ENCODE data around the gene NACA.
"Not testable (repeated sequence)": the region's sequence is repeated elsewhere in the genome, so short reads cannot be mapped to it uniquely, and the experiment has no call there.

NACA gene

DNA sequence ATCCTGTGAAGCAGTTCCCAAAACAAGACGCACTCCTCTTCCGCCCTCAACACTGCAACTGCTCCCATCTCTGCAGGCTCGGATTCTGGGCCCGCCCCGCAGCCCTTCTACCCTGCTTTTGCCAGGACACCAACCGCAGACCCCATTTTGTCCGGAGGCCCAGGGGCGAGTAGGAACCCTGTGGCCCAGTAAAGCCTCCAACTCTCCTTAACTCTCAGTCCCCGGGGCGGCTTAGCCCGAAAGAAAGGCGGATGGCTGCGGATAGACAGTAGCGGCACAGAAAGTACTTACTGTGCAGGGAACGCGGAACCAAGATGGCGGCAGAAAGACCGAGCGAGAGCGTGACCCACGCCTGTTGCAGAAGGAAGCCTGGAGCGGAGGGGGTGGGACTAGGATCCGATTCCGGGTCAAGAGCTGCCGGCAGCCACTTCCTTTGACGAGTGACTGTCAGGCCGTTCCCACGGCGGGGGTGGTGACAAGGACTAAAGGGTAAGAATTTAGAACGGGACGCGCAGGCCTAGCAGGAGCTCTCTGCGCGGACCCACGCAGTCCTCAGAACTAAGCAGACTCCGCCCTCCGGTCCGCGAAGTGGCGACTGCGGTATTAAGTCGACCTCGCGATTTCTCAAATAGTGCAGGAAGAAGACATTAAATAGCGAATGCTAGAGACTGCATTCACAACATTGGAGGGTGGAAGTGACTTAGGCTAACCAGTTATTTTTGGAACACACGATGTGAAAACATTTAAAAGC lies at the start of gene NACA:
TSS of gene NACA (minus strand) at position 328 of the 751 bp plus-strand sequence. CDS start 778 bp downstream, outside the sequence.
- peak; percentile 92 for DNase-seq

DNA sequence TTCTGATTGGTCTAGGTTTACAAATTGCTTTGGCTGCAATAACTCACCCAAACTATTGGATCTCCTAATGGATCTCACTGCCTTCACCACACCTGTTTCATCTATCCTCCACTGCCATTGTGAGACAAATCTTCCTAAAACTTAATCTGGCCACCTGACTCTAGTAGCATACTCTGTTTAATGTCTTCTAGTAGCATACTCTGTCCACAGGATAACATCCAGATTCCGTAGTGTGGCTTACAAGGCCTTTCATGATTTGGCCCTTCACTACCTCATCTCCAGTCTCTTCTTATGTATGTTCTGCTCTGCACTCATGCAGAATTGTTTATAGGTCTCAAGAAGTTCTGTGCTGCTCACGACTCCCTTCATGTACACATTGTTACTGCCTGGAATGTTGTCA lies 48.0 kb upstream of the NACA start:
- no peak for DNase-seq

DNA sequence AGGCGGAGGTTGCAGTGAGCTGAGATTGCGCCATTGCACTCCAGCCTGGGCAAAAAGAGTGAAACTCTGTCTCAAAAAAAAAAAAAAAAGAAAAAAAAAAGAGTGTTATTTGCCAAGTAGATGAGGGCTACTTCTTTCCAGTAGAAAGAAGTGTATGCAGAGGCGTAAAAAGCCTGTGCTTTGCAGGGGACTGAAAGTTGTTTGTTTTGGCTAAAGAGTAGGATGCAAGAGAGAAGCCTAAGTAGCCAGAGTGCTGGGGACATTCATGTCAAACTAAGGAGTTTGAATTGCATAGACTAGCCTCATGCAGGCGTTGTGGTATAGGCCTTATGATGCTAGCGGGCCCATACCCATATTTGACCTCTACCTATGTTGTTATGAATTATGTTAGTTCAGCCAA lies 47.5 kb upstream of the NACA start:
- no peak for DNase-seq

DNA sequence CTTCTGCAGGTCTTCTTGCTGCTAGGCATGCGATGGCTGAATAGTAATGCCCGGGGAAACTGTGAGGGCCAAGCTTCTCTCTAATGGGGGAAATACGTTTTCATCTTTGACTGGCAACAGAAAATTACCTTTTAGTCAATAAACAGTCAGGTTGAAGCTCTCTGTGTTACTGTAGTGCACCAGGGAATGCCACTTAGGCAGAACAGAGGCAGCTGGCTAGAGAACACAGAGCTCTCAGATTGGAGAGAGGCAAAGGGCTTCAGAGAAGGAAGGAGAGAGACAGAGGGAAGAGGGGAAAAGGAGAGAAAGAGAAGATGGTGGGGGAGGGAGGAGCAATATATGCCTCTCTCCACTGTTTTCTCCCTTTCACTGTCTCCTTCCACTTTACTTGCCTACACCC lies 44.8 kb upstream of the NACA start:
- no peak for DNase-seq

DNA sequence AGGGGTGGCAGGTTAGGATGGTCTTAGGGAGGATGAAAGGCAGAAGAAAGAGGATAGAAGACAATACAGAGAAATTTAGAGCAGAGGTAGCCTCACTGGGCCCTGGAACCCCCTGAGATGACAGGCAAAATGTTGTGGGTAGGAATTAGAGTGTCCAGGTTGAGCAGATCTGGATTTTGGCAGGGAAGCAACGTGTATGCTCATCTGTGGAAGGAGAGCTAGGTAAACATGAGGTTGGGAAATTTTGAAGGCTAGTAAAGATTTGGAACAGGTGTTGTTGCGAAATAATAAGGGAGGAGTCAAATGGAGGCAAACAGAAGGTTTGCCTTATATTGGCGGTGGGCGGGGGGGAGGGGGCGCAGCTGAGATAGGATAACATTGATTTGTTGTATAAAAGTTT lies 43.3 kb upstream of the NACA start:
- DNase-seq: no peak

DNA sequence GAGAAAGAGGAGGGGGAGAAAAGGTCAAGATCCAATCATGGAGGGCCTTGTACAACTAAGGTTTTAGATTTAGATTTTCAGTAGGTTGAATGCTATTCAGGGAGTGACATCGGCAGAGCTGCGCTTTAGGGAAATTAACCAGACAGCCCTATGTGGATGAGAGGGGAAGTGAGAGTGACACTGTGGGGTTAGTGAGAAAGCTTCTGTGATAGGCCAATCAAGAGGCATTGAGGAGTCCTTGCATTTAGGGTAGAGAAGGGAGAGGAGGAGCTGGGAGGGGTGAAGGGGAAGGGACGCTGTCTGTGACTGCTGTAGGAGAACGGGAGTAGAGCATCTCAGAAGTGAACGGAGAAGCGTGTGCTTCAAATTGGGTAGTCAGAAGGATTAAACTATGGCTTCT lies 41.4 kb upstream of the NACA start:
- no peak for DNase-seq

DNA sequence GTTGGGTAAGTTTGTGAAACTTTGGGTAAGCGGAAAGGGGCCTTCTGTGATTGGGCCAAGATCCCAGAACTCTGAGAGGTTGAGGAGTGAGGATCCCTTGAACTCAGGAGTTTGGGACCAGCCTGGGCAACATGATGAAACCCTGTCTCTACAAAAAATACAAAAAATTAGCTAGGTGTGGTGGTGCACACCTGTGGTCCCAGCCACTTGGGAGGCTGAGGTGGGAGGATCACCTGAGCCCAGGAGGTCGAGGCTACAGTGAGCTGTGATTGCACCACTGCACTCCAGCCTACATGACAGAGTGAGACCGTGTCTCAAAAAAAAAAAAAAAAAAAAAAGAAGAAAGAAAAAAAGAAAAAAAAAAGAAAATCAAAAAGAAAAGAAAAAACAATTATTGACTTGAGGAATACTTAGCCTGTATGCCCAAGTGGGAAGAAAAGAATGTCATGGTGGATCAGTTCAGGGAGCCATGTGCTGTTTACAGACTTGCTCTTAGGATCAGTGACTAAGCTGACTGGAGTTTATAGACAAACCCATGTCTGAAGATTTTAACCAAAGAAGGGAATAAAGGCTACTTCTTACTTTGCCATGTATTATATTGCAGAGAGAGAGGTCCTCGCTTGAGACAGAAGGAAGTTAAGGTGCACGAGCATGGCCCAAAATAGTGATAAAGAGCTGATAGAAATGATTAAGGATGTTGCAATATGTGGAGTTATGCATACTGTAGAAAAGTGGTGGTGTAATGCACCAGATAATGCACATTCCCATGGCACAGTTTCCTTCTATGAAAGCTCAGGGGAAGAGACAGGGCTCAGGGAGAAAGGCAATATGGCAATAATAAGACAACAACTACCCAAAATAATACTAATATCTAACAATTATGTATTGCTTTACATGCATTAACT lies 38.9 kb upstream of the NACA start:
- no peak for DNase-seq

DNA sequence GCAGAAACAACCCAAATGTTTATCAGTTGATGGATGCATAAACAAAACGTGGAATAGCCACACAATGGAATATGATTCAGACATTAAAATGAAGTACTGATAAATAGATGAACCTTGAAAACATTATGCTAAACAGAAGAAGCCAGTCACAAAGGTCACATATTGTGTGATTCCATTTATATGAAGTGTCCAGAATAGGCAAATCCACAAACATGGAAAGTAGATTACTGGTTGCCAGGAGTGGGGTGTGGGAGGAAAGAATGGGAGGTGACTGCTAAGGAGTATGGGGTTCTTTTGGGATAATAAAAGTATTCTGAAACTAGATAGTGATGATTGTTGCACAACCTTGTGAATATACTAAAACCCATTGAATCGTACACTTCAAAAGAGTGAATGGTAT lies 36.7 kb upstream of the NACA start:
- DNase-seq: no peak

DNA sequence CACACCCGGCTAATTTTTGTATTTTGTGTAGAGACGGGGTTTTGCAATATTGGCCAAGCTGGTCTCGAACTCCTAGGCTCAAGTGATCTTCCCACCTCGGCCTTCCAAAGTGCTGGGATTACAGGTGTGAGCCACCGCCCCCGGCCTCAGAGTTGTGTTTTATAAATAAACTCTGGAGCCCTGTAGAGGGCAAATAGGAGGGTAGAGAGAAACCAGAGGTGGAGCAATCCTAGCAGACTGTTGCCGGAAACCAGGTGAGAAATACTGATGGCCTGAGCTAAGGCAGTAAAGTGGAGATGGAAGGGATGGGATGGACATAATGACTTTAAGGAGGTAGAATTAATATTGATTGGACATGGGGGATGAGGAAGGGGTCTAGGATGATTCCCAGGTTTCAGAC lies 35.4 kb upstream of the NACA start:
- DNase-seq: no peak

DNA sequence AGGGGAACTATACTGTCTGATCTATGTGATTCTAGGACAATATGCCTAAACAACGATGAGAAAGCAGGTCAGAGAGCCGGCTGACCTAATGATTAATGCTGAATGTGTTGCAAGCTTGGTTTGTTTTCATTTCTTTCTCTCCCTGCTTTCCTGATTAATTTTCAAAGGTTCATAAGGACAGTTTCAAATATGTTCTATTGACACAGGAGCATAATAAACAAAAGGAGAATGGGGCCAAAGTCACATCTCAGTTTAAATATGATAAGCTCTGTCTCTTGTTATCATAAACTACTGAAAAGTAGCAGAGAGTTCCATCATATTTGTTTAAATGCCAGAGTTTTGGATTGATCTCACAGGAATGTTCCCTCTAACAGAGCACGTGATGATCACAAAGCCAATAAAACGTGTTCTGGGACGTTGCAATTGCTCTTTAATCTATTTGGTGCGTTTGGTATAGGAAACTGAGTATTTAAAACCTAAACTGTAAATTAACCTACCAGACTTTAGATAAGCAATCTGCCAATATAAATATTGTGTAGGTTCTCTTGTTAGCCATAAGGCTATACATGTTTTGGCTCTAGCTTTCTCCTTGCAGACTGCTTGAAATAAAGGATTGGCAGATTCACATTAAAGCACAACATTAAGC lies 34.3 kb upstream of the NACA start:
- DNase-seq: no peak

DNA sequence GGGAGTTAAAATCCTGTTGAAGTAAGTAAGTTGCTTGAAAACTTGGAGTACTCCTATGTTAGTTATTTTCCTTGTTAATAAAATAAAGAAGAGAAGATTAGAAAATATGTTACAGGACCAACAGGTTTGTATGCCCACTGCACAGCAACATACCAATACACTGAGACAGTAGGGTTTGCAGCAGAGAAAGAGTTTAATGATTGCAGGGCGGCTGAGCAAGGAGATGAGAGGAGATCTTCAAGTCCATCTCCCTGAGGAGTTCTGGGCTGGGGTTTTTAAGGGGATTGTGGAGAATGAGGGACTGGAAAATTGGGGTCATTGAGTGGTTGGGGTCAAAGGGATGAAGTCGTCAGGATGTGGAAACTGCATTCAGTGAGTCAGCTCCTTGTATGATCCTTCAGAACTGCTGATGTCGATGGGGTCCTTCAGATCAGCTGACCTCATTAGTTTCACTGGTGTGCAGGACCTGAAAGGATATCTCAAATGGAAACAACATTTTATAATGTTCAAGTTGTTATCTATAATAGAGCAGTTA lies 33.7 kb upstream of the NACA start:
- no peak for DNase-seq

DNA sequence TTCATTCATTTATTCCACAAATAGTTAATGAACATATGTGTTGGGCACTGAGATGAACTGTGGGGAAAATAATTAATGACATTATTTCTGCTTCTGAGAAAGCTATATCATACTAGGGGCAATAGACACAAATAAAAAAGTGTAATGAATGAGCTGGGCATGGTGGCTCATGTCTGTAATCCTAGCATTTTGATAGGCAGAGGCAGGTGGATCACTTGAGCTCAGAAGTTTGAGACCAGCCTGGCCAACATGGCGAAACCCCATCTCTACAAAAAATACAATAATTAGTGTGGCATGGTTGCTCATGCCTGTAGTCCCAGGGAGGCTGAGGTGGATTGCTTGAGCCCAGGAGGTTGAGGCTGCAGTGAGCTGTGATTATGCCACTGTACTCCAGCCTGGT lies 32.9 kb upstream of the NACA start:
- DNase-seq: not testable (repeated sequence)

DNA sequence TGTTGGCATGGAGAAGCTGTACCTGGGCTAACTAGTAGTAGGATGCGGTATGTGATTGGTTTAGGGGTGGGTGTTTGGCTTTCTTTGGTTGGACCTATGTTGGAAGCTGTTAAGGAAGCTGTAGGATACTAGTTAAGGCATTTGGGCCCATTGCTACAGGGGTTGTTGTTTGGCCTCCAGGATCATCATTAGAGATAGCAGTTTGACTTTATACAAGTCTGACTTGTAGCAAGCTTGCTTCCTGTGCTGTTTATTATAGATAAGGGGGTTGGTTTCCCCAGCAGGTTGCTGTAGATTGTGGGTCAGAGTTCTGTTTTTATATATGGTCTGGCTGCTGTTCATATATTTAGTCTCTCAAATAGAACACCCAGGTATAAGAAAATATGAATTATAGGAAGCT lies 28.5 kb upstream of the NACA start:
- no peak for DNase-seq

DNA sequence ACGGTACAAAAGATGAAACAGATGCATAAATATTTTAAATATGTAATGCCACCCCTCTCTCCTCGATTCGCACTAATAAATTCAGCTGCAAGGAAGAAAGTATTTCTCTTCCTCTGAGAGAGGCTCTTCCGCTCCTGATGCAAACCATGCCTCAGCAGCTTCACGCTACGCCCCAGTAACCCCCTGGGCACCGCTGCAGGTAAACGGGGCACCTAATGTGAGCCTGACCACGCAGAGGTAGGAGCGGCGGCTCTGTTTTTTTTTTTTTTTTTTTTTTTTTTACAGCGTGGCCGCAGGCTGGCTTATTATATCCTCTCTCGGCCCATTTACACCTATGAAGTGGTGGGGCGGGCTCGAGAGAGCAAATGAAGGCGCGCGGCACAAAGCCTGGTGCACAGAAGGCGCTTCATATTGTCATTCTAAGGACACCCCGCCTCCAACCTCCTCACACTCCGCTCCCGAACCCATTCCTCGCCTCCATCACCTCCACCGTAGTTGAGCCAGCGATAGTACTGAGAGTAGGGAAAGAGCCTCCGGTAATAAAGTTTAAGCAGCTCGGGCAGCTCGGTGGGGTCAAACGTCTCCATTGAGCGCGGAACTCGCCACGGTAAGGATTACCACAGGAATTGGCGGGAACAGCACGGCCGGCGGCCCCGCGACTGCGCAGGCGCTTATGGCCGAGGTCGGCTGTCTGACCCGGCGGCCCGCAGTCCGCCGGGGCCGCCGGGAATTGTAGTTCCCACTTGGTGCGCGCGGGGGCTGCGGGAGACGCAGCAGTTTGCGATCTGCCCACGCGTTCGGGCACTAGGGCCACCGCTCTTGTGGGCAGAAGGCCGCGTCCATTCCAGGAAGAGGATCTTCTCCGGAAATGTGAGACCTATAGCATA lies 26.9 kb upstream of the NACA start, which contains the start of gene PRIM1:
TSS of gene PRIM1 (minus strand) at position 612 of the 887 bp plus-strand sequence. CDS start at position 587, 25 bp downstream.
- DNase-seq: peak; percentile 85

DNA sequence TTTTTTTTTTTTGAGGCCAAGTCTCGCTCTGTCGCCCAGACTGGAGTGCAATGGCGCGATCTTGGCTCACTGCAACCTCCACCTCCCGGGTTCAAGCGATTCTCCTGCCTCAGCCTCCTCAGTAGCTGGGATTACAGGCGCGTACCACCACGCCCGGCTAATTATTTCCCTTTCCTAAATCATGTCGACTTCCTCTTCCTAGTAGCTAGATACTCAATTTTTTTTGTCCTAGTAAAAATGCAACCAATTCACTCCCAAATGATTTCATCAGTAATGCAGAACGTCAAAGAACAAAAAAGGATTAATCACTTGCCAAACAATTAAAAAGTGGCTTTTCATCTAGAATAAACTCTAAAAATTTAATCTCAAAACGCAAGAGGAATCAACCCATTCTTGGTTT lies 25.5 kb upstream of the NACA start:
- DNase-seq: not testable (repeated sequence)

DNA sequence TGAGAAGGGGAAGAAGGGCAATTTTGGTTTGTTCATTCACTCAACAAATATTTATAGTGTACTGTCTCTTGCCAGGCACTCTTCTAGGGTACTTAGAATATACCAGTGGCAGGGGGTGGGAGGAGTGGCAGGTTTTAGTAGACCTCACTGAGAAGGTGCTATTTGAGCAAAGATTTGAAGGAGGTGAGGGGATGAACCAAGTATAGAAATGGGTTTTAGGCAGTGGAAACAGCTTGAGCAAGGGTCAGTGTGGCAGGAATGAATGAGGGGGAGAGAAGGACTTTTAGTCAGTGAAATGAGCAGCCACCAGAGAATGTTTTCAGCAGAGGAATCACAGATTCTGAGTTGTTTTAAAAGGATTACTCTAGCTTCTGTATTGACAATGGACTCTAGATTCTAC lies 24.8 kb upstream of the NACA start:
- no peak for DNase-seq

DNA sequence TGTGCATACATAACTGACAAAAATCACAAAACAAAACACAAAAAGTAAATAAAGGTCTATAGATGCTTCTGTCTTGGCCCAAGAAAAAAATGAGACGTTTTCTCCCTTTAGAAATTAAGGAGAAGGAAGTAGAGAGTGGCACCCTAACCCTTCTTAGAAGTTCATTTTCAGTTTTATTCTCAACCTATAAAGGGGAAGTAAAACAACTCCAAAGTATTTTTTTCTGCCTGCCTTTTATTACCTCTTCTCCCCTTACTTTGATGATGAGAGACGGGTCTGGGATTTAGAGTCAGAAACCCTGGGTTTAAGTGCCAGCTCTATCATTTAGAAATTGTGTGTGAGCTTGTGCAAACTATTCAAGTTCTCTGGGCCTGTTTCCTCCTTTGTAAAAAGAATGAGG lies 24.3 kb upstream of the NACA start:
- DNase-seq: no peak

DNA sequence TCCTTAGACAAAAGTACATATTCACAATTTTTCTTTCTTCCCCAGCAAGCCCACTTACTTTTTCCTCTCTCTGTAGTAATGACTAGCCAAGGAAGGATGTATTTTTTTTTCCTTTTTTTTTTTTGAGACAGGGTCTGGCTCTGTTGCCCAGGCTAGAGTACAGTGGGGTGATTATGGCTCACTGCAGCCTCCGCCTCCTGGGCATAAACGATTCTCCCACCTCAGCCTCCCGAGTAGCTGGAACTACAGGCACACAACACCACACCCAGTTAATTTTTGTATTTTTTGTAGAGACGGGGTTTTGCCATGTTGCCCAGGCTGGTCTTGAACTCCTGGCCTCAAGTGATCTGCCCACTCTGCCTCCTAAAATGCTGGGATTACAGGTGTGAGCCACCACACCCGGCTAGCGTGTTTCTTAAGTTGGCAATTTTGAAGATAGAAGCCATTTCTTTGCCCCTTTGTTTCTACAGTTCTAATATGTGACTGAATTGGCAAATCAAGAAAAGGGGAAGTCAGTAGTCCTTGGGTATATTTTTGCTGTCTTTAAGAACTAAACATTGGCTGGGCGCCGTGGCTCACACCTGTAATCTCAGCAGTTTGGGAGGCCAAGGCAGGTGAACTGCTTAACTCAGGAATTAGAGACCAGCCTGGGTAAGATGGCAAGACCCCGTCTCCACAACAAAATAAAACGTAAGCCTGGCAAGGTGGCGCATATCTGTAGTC lies 3.2 kb upstream of the NACA start:
- no peak for DNase-seq

DNA sequence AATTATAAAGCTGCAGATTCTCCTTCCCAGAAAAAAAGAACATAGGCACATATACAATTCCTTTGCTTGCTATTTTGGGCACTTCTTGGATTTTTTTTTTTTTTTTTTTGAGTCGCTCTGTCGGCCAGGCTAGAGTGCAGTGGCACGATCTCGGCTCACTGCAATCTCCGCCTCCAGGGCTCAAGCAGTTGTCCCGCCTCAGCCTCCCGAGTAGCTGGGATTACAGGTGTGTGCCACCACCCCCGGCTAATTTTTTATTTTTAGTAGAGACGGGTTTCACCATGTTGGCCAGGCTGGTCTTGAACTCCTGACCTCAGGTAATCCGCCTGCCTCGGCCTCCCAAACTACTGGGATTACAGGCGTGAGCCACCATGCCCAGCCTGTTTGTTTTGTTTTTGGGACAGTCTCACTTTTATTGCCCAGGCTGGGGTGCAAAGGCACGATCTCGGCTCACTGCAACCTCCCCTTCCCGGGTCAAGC lies 1.1 kb upstream of the NACA start:
- DNase-seq: not testable (repeated sequence)

DNA sequence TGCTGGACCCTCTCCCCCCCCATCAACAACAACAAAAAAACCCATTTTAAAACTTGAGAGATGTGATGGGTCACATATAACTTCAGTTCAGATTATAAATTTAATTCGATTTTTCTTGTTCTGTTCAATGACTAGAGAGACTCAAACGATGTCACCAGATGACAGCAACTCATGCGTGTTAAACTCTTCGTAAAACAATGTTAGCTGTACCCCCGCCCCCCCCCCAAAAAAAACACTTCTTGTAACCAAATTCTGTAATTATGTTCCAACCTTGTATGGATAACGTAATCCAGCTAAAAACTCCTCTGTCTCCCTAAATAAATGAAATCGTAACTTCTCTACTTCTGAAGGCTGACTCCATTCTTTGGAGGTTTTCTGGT lies 614 bp upstream of the NACA start:
- DNase-seq: no peak

DNA sequence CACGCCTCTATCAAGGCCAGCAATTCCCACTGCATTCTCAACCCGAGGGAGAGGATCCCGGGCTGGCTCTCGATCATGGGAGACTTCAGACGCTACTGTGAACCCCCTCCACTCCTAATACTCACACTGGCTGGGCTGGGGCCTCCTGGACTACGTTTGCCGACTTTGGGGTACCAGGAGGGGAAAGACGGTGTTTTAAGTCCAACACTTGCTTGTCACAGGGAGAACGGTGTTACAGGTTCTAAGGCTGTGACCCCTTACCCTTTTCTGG lies 463 bp downstream of the NACA start:
- DNase-seq: no peak

Data from NCI-H1436 (cell line).